DND-41 (cell line): ENCODE measurements around the gene CEP57L1.
"Not testable (repeated sequence)": the region's sequence is repeated elsewhere in the genome, so short reads cannot be mapped to it uniquely, and the experiment has no call there.

ENCODE experiments used
- ATAC-seq: fragments of 200-7000 bp; cut with Tn5 transposase; 3 replicates; pipeline ENCODE4 v1.9.1; 2021; ENCODE audit warnings: low read depth; ENCODE audit not compliant: insufficient read depth
- DNase-seq: peaks from one replicate; pipeline ENCODE4 v3.0.0-alpha.2; 2020
- H2AFZ ChIP-seq: 2 replicates; pipeline ENCODE4 v1.6.0; 2012; ENCODE audit warnings: low read depth, low read length
- H3K27ac ChIP-seq: 2 replicates; pipeline ENCODE4 v1.5.1; 2012; ENCODE audit warnings: low read length, inconsistent platforms
- H3K27me3 ChIP-seq: fragments of 200-600 bp; sonication (generic); 2 replicates; pipeline ENCODE4 v1.6.0; 2012; ENCODE audit warnings: low read length, mild to moderate bottlenecking, inconsistent platforms; ENCODE audit not compliant: insufficient read depth, poor library complexity
- H3K36me3 ChIP-seq: 2 replicates; pipeline ENCODE4 v1.5.1; 2012; ENCODE audit warnings: low read length, inconsistent platforms; ENCODE audit not compliant: insufficient read depth
- H3K4me1 ChIP-seq: 2 replicates; pipeline ENCODE4 v1.5.1; 2012; ENCODE audit warnings: mild to moderate bottlenecking, low read length; ENCODE audit not compliant: insufficient read depth
- H3K4me2 ChIP-seq: 2 replicates; pipeline ENCODE4 v1.6.0; 2012; ENCODE audit warnings: mild to moderate bottlenecking, moderate library complexity, low read length, inconsistent platforms; ENCODE audit not compliant: insufficient read depth
- H3K4me3 ChIP-seq, 2 experiments: fragments of 200-600 bp in 1 of 2; shearing (Covaris generic) in 1 of 2; 2 replicates each; pipeline ENCODE4 v1.5.1; 2012 to 2016; ENCODE audit warnings: inconsistent platforms in 2 of 2, low read length in 2 of 2, mild to moderate bottlenecking in 2 of 2, low read depth in 1 of 2, moderate library complexity in 1 of 2
- H3K79me2 ChIP-seq: 2 replicates; pipeline ENCODE4 v1.6.0; 2012; ENCODE audit warnings: low read length, inconsistent platforms; ENCODE audit not compliant: insufficient read depth
- H3K9ac ChIP-seq: 2 replicates; pipeline ENCODE4 v1.6.0; 2012; ENCODE audit warnings: low read depth, mild to moderate bottlenecking, inconsistent platforms, low read length, moderate library complexity
- H3K9me3 ChIP-seq: 2 replicates; pipeline ENCODE4 v1.5.1; 2012; ENCODE audit warnings: low read length, moderate library complexity, mild to moderate bottlenecking, inconsistent platforms; ENCODE audit not compliant: insufficient read depth, severe bottlenecking
- H4K20me1 ChIP-seq: 2 replicates; pipeline ENCODE4 v1.6.0; 2012; ENCODE audit warnings: low read length; ENCODE audit not compliant: insufficient read depth
- EZH2 ChIP-seq: IDR thresholded peaks from 3 replicates; pipeline ENCODE4 v1.6.1; 2012; ENCODE audit warnings: borderline replicate concordance, low read depth, mild to moderate bottlenecking, moderate library complexity, low read length, inconsistent platforms; ENCODE audit not compliant: severe bottlenecking
- TF ChIP-seq, protein P1 (sequence below): IDR thresholded peaks from 2 replicates; pipeline ENCODE4 v1.5.1; 2012; ENCODE audit warnings: borderline replicate concordance, low read length, moderate library complexity, mild to moderate bottlenecking; ENCODE audit not compliant: poor library complexity, severe bottlenecking; ENCODE audit errors: extremely low read depth

Gene CEP57L1

DNA sequence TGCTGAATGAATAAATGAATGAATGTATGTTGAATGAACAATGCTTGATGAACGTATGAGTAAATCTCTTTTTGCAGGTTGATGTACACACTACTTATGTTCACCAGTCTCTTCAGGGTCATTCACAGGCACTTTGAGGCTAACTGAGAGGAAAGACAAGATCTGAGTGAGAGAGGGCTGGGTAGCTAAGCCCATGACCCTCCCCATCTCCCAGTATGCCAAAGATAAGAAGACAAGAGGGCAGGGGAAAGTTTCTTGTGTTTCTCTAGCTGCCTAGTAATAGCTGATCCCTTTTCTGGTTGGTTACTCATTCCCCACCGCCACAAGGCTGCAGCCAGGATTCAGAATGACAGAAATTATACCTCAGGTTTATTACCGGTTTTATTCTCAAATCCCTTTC, 90.7 kb downstream of the CEP57L1 start:
- DNase-seq (no peak), ATAC-seq (no peak)
- Histone ChIP-seq H3K4me1 (no peaks in the 10 kb centered on the region), H2AFZ (no peak overlapping the region), H3K79me2 (no peaks in the 10 kb centered on the region), H3K9ac (no peak overlapping the region), H3K36me3 (no peaks in the 10 kb centered on the region), H3K4me3 (no peak overlapping the region), H3K9me3 (peaks cover under 1% of the 10 kb centered on the region), H3K27me3 (peaks cover 5% of the 10 kb centered on the region), H3K27ac (no peak overlapping the region), H3K4me2 (no peak overlapping the region), H4K20me1 (no peaks in the 10 kb centered on the region)
- TF ChIP-seq, protein P1, sequence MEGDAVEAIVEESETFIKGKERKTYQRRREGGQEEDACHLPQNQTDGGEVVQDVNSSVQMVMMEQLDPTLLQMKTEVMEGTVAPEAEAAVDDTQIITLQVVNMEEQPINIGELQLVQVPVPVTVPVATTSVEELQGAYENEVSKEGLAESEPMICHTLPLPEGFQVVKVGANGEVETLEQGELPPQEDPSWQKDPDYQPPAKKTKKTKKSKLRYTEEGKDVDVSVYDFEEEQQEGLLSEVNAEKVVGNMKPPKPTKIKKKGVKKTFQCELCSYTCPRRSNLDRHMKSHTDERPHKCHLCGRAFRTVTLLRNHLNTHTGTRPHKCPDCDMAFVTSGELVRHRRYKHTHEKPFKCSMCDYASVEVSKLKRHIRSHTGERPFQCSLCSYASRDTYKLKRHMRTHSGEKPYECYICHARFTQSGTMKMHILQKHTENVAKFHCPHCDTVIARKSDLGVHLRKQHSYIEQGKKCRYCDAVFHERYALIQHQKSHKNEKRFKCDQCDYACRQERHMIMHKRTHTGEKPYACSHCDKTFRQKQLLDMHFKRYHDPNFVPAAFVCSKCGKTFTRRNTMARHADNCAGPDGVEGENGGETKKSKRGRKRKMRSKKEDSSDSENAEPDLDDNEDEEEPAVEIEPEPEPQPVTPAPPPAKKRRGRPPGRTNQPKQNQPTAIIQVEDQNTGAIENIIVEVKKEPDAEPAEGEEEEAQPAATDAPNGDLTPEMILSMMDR = no peak
- TF ChIP-seq EZH2 = no peak

DNA sequence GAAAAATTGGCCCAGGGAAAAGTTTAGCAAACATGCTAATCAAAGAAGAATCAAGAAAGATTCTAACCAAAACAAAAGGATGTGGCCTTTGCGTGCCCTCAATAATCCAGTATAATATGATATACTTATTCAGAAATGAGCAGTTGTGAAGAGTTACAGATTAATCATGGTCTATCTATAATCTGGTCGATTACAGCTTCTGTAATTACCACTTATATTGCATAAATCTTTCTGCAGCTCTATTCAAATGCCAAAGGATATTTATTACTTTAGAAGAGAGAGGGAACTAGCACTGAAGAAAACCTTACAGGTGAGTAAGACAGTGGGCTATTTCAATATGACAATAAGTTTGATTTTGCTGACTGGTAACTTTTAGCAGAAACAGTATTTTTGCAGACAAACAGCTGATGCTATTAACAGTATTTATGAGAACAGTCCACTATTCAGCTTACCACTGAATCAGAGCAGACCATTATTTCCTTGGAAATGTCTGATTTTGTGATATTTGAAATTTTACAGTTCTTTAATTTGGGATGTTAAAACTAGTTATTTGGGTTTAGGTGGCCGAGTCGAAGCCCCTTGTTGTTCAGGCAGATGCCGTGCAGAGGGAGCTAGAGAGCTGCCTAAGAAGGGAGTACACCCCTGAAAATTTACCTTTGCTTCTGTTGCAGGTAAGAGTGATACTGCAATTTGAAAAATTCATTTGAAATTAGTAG, 92.2 kb downstream of the CEP57L1 start:
- Histone ChIP-seq H3K9me3 (peaks cover 4% of the 10 kb centered on the region), H3K9ac (no peak overlapping the region), H3K27me3 (peaks cover 5% of the 10 kb centered on the region), H3K27ac (no peak overlapping the region), H3K4me1 (no peaks in the 10 kb centered on the region), H3K4me3 (no peak overlapping the region), H3K36me3 (no peaks in the 10 kb centered on the region), H3K79me2 (no peaks in the 10 kb centered on the region), H4K20me1 (no peaks in the 10 kb centered on the region), H2AFZ (no peak overlapping the region), H3K4me2 (no peak overlapping the region)
- ATAC-seq (no peak), DNase-seq (peak; percentile 32)
- TF ChIP-seq, protein P1 = peak; percentile 81
- no peak for TF ChIP-seq EZH2

DNA sequence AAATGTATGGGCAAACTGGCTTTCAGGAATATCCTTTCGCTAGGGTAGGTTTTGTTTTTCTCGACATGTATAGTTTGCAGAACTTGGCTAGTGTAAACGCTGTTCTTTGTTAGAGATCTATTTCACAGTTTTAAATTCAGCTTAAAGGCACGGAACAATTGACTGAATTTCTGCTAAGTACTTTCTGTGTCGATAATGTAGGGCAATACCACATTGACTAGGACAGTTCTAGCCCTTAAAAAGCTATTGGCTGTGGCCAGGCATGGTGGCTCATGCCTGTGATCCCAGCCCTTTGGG, 92.8 kb downstream of the CEP57L1 start:
- Histone ChIP-seq H4K20me1 (no peaks in the 10 kb centered on the region), H3K27me3 (peaks cover 5% of the 10 kb centered on the region), H3K36me3 (no peaks in the 10 kb centered on the region), H2AFZ (no peak overlapping the region), H3K4me1 (no peaks in the 10 kb centered on the region), H3K79me2 (no peaks in the 10 kb centered on the region), H3K4me3 (no peak overlapping the region), H3K9ac (no peak overlapping the region), H3K9me3 (peaks cover 4% of the 10 kb centered on the region), H3K4me2 (no peak overlapping the region), H3K27ac (no peak overlapping the region)
- TF ChIP-seq, protein P1 = no peak
- no peak for TF ChIP-seq EZH2
- DNase-seq = no peak
- no peak for ATAC-seq

DNA sequence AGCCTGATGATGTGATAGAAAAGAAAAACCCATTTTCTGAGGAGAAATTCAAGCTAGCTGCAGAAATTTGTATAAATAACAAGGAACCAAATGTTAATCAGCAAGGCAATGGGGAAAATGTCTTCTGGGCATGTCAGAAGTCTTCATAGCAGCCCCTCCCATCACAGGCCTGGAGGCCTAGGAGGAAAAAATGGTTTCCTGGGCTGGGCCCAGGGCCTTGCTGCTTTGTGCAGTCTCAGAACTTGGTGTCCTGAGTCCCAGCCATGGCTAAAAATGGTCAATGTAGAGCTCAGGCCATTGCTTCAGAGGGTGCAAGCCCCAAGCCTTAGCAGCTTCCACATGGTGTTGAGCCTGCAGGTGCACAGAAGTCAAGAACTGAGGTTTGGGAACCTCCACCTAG, 96.1 kb downstream of the CEP57L1 start:
- not testable (repeated sequence) for H3K4me1 ChIP-seq, DNase-seq, H3K4me2 ChIP-seq, H3K36me3 ChIP-seq, H4K20me1 ChIP-seq, ATAC-seq, H2AFZ ChIP-seq, H3K79me2 ChIP-seq, H3K27ac ChIP-seq, H3K27me3 ChIP-seq, H3K9ac ChIP-seq, H3K4me3 ChIP-seq, H3K9me3 ChIP-seq
